Heart left ventricle (tissue), 16 donors: ENCODE measurements around the gene TAGAP. TPM values are rescaled to one million over a fixed set of nuclear protein-coding genes. Genes with fewer than 3 reads are reported as not detected.

ENCODE experiments used
- ATAC-seq, 4 donors: fragments of 200-7000 bp; cut with Tn5 transposase; one replicate each; pipeline ENCODE4 v1.9.1; 2020 to 2022; ENCODE audit warnings: moderate library complexity in 4 of 4, mild to moderate bottlenecking in 3 of 4, moderate number of reproducible peaks in 1 of 4
- DNase-seq, 5 donors: peaks; one replicate each; pipeline ENCODE4 v3.0.0-alpha.2; 2020
- H3K27ac ChIP-seq, 12 donors: fragments of 200-600 bp; sonication (generic) in 4 of 12; one replicate each; pipeline versions ENCODE4 v1.5.0 to v1.8.0; 2016 to 2022; ENCODE audit warnings: mild to moderate bottlenecking in 2 of 12
- H3K27me3 ChIP-seq, 9 donors: fragments of 200-600 bp; sonication (generic) in 2 of 9; one replicate each; pipeline versions ENCODE4 v1.5.1 to v1.8.0; 2016 to 2022; ENCODE audit warnings: mild to moderate bottlenecking in 3 of 9
- H3K36me3 ChIP-seq, 9 donors: fragments of 200-600 bp; sonication (generic) in 2 of 9; one replicate each; pipeline versions ENCODE4 v1.5.0 to v1.8.0; 2018 to 2022; ENCODE audit warnings: mild to moderate bottlenecking in 2 of 9
- H3K4me1 ChIP-seq, 12 donors: fragments of 200-600 bp; sonication (generic) in 4 of 12; one replicate each; pipeline versions ENCODE4 v1.5.0 to v1.8.0; 2016 to 2022; ENCODE audit warnings: mild to moderate bottlenecking in 3 of 12
- H3K4me3 ChIP-seq, 12 donors: fragments of 200-600 bp; sonication (generic) in 4 of 12; one replicate each; pipeline versions ENCODE4 v1.5.0 to v1.8.0; 2017 to 2022; ENCODE audit warnings: mild to moderate bottlenecking in 9 of 12, moderate library complexity in 4 of 12
- H3K9me3 ChIP-seq, 12 donors: fragments of 200-600 bp; sonication (generic) in 4 of 12; one replicate each; pipeline versions ENCODE4 v1.5.0 to v1.8.0; 2016 to 2022; ENCODE audit warnings: mild to moderate bottlenecking in 1 of 12
- CTCF ChIP-seq, 12 donors: fragments of 200-600 bp; sonication (generic) in 4 of 12; IDR thresholded peaks; one replicate each; pipeline versions ENCODE4 v1.5.0 to v1.8.0; 2018 to 2022; ENCODE audit warnings: antibody characterized with exemption in 12 of 12, mild to moderate bottlenecking in 5 of 12
- POLR2A ChIP-seq, 2 donors: fragments of 450-650 bp; IDR thresholded peaks; one replicate each; pipeline ENCODE4 v1.6.1; 2017; ENCODE audit warnings: antibody characterized with exemption in 2 of 2, mild to moderate bottlenecking in 2 of 2, moderate library complexity in 2 of 2
- WGBS, 4 donors: extraction: QIAGEN DNeasy Blood & Tissue Kit in 2 of 4; methylation state at CpG; one replicate each; pipeline versions ENCODE4 v1.1.5 to v1.1.7; 2013 to 2018; 5-methylcytosine and 5-hydroxymethylcytosine counted together
- intact Hi-C, 10 donors: fragments of 100-400 bp; cut with DNase I; formaldehyde crosslinking; loops; one replicate each; pipeline versions ENCODE4 v1.11.1 to v1.14.2; 2022
- polyA plus RNA-seq, 2 donors: library from polyadenylated mRNA; stranded (reverse); fragments of 200-250 nt; gene quantifications; one replicate each; pipeline ENCODE4 v1.2.3, GENCODE V29; 2013
- total RNA-seq, 9 donors: library from RNA; depleted of rRNA in 2 of 9; stranded (reverse); fragments of >200 nt in 2 of 9; fragmentation: NEBNext Ultra II Directional in 3 of 9; extraction: Animal tissue kit (Norgen Biotek cat#: 25700) in 3 of 9; gene quantifications; one replicate each; pipeline versions ENCODE4 v1.1.0 to v1.2.4, GENCODE V29; 2016 to 2023
- donor health status: ischemic (EF 13 %, LVEDD 7.1; RV severe dilation, severe dysfunction).
- donor health status: healthy with polysubstance abuse.
- donor health status: DM: no; HTN: yes; CAD: no.
- donor health status: DM: no; HTN: no; CAD: no.
- donor health status: ischemic (EF 25% LVEDD 6.9; RV normal size, moderate dysfunction).
- donor health status: ischemic (EF 25% LVEDD 5.7; RV mildly dilated, moderate dysfunction).
- donor health status: healthy.
- donor health status: DM: yes; HTN: yes; CAD: no.
- donor health status: ischemic (EF 35%, LVEDD 5.7; RV mildly dilated, moderate dysfunction).
- donor health status: nonischemic (EF 11% LVEDD 7.7; RV severe dilation, severe dysfunction).
- donor health status: DM: yes; HTN: yes; CAD: no.
- donor health status: PGD.
- donor health status: ischemic (EF 29% LVEDD 5.4; RV normal size, mild dysfunction).
- donor health status: nonischemic (EF 23%, LVEDD 6.1; RV moderate dilation, normal function).

TAGAP gene
- total and polyA plus RNA-seq, 11 donors = 0.23 to 9.3 (median 1.3) TPM

- Histone ChIP-seq H3K4me1 (no peaks in the 10 kb centered on the region), H3K4me3 (no peak overlapping the region), H3K9me3 (peaks cover 0 to 37% (median 15%) of the 10 kb centered on the region in 12 donors), H3K27ac (no peak overlapping the region), H3K27me3 (no peaks in the 10 kb centered on the region), H3K36me3 (no peaks in the 10 kb centered on the region)
- intact Hi-C loops = no loop called here
- no peak for DNase-seq
- no peak for ATAC-seq
- TF ChIP-seq CTCF (IDR thresholded peaks at IDR 0.05) = no peak
- TF ChIP-seq POLR2A (IDR thresholded peaks at IDR 0.05) = no peak
- WGBS, 4 donors = 89 to 92% (median 89%) methylated on average over 4 of the region's 4 CpGs
Measured at GRCh38 chr6:159023893-159024292, 20.9 kb downstream of the TAGAP start.

GRCh38 chr6:159020011-159020410, 24.8 kb downstream of the TAGAP start:
- no peak for DNase-seq
- no peaks in the 10 kb centered on the region for H3K27me3 ChIP-seq
- H3K9me3 ChIP-seq = peaks cover 0 to 30% (median 10%) of the 10 kb centered on the region in 12 donors
- TF ChIP-seq CTCF (IDR thresholded peaks at IDR 0.05) = no peak
- no peak for TF ChIP-seq POLR2A (IDR thresholded peaks at IDR 0.05)
- no peak for ATAC-seq
- no peak overlapping the region for H3K27ac ChIP-seq
- intact Hi-C loops = no loop called here
- no peak overlapping the region for H3K4me3 ChIP-seq
- 94 to 97% (median 96%) methylated on average over 2 of the region's 2 CpGs for WGBS, 4 donors
- no peaks in the 10 kb centered on the region for H3K36me3 ChIP-seq
- no peaks in the 10 kb centered on the region for H3K4me1 ChIP-seq

- 83 to 89% (median 87%) methylated on average over 3 of the region's 3 CpGs for WGBS, 4 donors
Measured at GRCh38 chr6:159017757-159018559, 26.8 kb downstream of the TAGAP start.

More at GRCh38 chr6:159017757-159018559, 26.8 kb downstream of the TAGAP start:
- Histone ChIP-seq H3K4me3 (no peak overlapping the region), H3K36me3 (no peaks in the 10 kb centered on the region), H3K4me1 (peaks cover 0 to 4% (median 0%) of the 10 kb centered on the region in 12 donors), H3K27me3 (no peaks in the 10 kb centered on the region), H3K9me3 (peaks cover 0 to 9% (median 2%) of the 10 kb centered on the region in 12 donors), H3K27ac (no peak overlapping the region)
- TF ChIP-seq CTCF (IDR thresholded peaks at IDR 0.05) = no peak
- TF ChIP-seq POLR2A (IDR thresholded peaks at IDR 0.05) = no peak
- ATAC-seq = no peak
- intact Hi-C loops = loop anchor here in 3 of 10 donors (10.0 kb wide), 2 partner anchors 87 to 117 kb away; no protein-coding TSS in a partner anchor
- DNase-seq = no peak
